Mesothelial cell of epicardium (in vitro differentiated cells): ENCODE results near the gene CHAD. TPM values are rescaled to one million over a fixed set of nuclear protein-coding genes. Genes with fewer than 3 reads are reported as not detected.

Experiments
- DNase-seq, 2 experiments: peaks; one replicate each; pipeline ENCODE4 v3.0.0; 2021; ENCODE audit warnings: low spot score in 2 of 2; ENCODE audit not compliant: unreplicated experiment in 2 of 2
- H3K27ac Mint-ChIP-seq: 2 replicates; pipeline ENCODE4 v1.8.0; 2021; ENCODE audit warnings: mixed read lengths
- H3K27me3 Mint-ChIP-seq: 2 replicates; pipeline ENCODE4 v1.8.0; 2021; ENCODE audit warnings: low read depth, mixed read lengths
- H3K36me3 Mint-ChIP-seq: 2 replicates; pipeline ENCODE4 v1.8.0; 2021; ENCODE audit warnings: mixed read lengths
- H3K4me1 Mint-ChIP-seq: 2 replicates; pipeline ENCODE4 v1.8.0; 2021; ENCODE audit warnings: mixed read lengths
- H3K4me3 Mint-ChIP-seq: 2 replicates; pipeline ENCODE4 v1.8.0; 2021; ENCODE audit warnings: mild to moderate bottlenecking, moderate library complexity, mixed read lengths
- H3K9me3 Mint-ChIP-seq: 2 replicates; pipeline ENCODE4 v1.8.0; 2021; ENCODE audit warnings: mixed read lengths
- CTCF ChIP-seq: fragments of 200-600 bp; sonication (generic); IDR thresholded peaks from one replicate; pipeline ENCODE4 v1.5.0; 2021; ENCODE audit warnings: antibody characterized with exemption; ENCODE audit not compliant: unreplicated experiment
- total RNA-seq: library from RNA; stranded (reverse); gene quantifications from 3 replicates; pipeline ENCODE4 v1.2.1, GENCODE V29; 2021

CHAD gene
- total RNA-seq, 1 donor from 2014 or later: not detected

- no peaks in the 10 kb centered on the region for H3K36me3 Mint-ChIP-seq
- H3K27me3 Mint-ChIP-seq: peaks cover 4% of the 10 kb centered on the region
- no peak for TF ChIP-seq CTCF
- peaks cover 8% of the 10 kb centered on the region for H3K4me1 Mint-ChIP-seq
- no peak for DNase-seq
- H3K27ac Mint-ChIP-seq: no peak overlapping the region
- H3K4me3 Mint-ChIP-seq: no peak overlapping the region
- no peaks in the 10 kb centered on the region for H3K9me3 Mint-ChIP-seq
Observed at GRCh38 chr17:50499270-50499669, 30.6 kb upstream of the CHAD start.

GRCh38 chr17:50498021-50498874, 29.6 kb upstream of the CHAD start:
- DNase-seq: no peak
- Mint-ChIP-seq H3K4me1 (peaks cover 4% of the 10 kb centered on the region), H3K27me3 (no peaks in the 10 kb centered on the region), H3K4me3 (no peak overlapping the region), H3K36me3 (no peaks in the 10 kb centered on the region), H3K9me3 (no peaks in the 10 kb centered on the region), H3K27ac (no peak overlapping the region)
- TF ChIP-seq CTCF: no peak

GRCh38 chr17:50495918-50496317, 27.2 kb upstream of the CHAD start:
- Mint-ChIP-seq H3K4me3 (no peak overlapping the region), H3K36me3 (no peaks in the 10 kb centered on the region), H3K9me3 (no peaks in the 10 kb centered on the region), H3K27ac (no peak overlapping the region), H3K4me1 (no peaks in the 10 kb centered on the region), H3K27me3 (no peaks in the 10 kb centered on the region)
- no peak for DNase-seq
- no peak for TF ChIP-seq CTCF

GRCh38 chr17:50495217-50495823, 26.6 kb upstream of the CHAD start:
- H3K9me3 Mint-ChIP-seq: no peaks in the 10 kb centered on the region
- H3K27me3 Mint-ChIP-seq: no peaks in the 10 kb centered on the region
- TF ChIP-seq CTCF: no peak
- no peak overlapping the region for H3K27ac Mint-ChIP-seq
- H3K36me3 Mint-ChIP-seq: no peaks in the 10 kb centered on the region
- H3K4me3 Mint-ChIP-seq: no peak overlapping the region
- no peak for DNase-seq
- no peaks in the 10 kb centered on the region for H3K4me1 Mint-ChIP-seq

- Mint-ChIP-seq H3K36me3 (no peaks in the 10 kb centered on the region), H3K4me1 (no peaks in the 10 kb centered on the region), H3K27me3 (no peaks in the 10 kb centered on the region), H3K4me3 (no peak overlapping the region), H3K27ac (no peak overlapping the region), H3K9me3 (no peaks in the 10 kb centered on the region)
- no peak for DNase-seq
- TF ChIP-seq CTCF: no peak
Observed at GRCh38 chr17:50493744-50494143, 25.1 kb upstream of the CHAD start.
